ENCODE results near the gene GRAMD4.

DNA sequence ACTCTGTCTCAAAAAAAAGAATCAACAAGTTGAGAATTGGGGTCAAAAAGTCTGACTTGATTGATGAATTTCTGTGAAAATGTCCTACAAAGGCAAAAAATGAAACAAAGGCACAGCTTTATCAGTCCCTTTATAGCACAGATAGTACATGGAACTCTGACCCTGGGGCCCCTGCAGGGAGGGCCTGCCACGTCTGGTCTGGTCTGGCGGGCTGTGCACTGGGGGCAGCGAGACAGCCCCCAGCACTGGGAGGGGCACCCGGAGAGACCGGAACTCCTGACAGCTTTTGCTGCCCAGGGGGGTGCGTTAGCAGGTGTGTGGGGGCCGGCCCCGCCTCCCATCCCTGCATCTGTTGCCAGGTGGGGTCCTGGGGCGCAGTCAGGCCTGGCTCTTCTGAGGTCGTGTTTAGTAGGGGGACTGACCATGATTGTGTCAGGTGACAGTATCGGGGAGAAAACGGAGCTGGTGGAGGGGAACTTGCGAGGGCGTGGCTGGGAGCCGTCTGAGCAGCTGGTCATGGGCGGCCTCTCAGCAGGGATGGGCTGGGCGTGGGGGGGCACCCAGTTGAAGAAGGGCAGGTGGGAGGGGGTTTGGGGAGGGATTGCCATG lies 51.7 kb downstream of the GRAMD4 start:
- TF ChIP-seq, protein P1, sequence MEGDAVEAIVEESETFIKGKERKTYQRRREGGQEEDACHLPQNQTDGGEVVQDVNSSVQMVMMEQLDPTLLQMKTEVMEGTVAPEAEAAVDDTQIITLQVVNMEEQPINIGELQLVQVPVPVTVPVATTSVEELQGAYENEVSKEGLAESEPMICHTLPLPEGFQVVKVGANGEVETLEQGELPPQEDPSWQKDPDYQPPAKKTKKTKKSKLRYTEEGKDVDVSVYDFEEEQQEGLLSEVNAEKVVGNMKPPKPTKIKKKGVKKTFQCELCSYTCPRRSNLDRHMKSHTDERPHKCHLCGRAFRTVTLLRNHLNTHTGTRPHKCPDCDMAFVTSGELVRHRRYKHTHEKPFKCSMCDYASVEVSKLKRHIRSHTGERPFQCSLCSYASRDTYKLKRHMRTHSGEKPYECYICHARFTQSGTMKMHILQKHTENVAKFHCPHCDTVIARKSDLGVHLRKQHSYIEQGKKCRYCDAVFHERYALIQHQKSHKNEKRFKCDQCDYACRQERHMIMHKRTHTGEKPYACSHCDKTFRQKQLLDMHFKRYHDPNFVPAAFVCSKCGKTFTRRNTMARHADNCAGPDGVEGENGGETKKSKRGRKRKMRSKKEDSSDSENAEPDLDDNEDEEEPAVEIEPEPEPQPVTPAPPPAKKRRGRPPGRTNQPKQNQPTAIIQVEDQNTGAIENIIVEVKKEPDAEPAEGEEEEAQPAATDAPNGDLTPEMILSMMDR (IDR thresholded peaks at IDR 0.05): no peak
- no peak for TF ChIP-seq POLR2A (IDR thresholded peaks at IDR 0.05)

Measured in uterus (tissue), 2 donors.